Psoas muscle (tissue), 8 donors: ENCODE measurements around the gene CUX1. TPM values are rescaled to one million over a fixed set of nuclear protein-coding genes. Genes with fewer than 3 reads are reported as not detected.

ENCODE experiments used
- ATAC-seq, 4 donors: fragments of 200-7000 bp; cut with Tn5 transposase; one replicate each; pipeline ENCODE4 v1.9.1; 2020; ENCODE audit warnings: moderate library complexity in 3 of 4, mild to moderate bottlenecking in 2 of 4
- DNase-seq, 2 donors: peaks; one replicate each; pipeline ENCODE4 v3.0.0-alpha.2; 2020
- H3K27ac ChIP-seq: fragments of 200-600 bp; one replicate; pipeline ENCODE4 v1.8.0; 2022
- H3K27me3 ChIP-seq, 3 donors: fragments of 200-600 bp in 1 of 3; one replicate each; pipeline versions ENCODE4 v1.6.1 to v1.8.0; 2013 to 2022; ENCODE audit warnings: low read length in 2 of 3, mild to moderate bottlenecking in 2 of 3, moderate library complexity in 1 of 3; ENCODE audit not compliant: insufficient read depth in 3 of 3
- H3K36me3 ChIP-seq, 2 donors: fragments of 200-600 bp in 1 of 2; one replicate each; pipeline versions ENCODE4 v1.6.1 to v1.8.0; 2013 to 2022; ENCODE audit warnings: low read depth in 1 of 2, mild to moderate bottlenecking in 1 of 2, moderate library complexity in 1 of 2; ENCODE audit not compliant: insufficient read depth in 1 of 2
- H3K4me1 ChIP-seq: fragments of 200-600 bp; one replicate; pipeline ENCODE4 v1.8.0; 2022
- H3K4me3 ChIP-seq: fragments of 200-600 bp; one replicate; pipeline ENCODE4 v1.8.0; 2022; ENCODE audit warnings: mild to moderate bottlenecking
- H3K9me3 ChIP-seq: fragments of 200-600 bp; one replicate; pipeline ENCODE4 v1.8.0; 2022
- WGBS, 3 donors: extraction: QIAGEN DNeasy Blood & Tissue Kit; methylation state at CpG; one replicate each; pipeline versions ENCODE4 v1.1.6 to v1.1.7; 2013; 5-methylcytosine and 5-hydroxymethylcytosine counted together
- intact Hi-C, 2 donors: fragments of 100-400 bp; cut with DNase I; formaldehyde crosslinking; loops; one replicate each; pipeline versions ENCODE4 v1.11.0 to v1.14.2; 2022
- polyA plus RNA-seq, 3 donors: library from polyadenylated mRNA; stranded (reverse); fragments of 200-250 nt; gene quantifications; one replicate each; pipeline ENCODE4 v1.2.3, GENCODE V29; 2013
- total RNA-seq, 4 donors: library from RNA; stranded (reverse); fragmentation: NEBNext Ultra II Directional in 2 of 4; extraction: Animal tissue kit (Norgen Biotek cat#: 25700) in 2 of 4; gene quantifications; one replicate each; pipeline versions ENCODE4 v1.2.1 to v1.2.4, GENCODE V29; 2021 to 2023
- TF ChIP-seq, protein P1 (sequence below): fragments of 200-600 bp; IDR thresholded peaks from one replicate; pipeline ENCODE4 v1.8.0; 2022; ENCODE audit warnings: antibody characterized with exemption
- donor health status: healthy with polysubstance abuse.
- donor health status: DM: no; HTN: no; CAD: no; lungs with moderate emphysema.
- donor health status: Bipolar disorder and iron deficiency.
- donor health status: healthy.
- donor health status: DM: yes; HTN: yes; CAD: no.
- donor health status: DM: no; HTN: no; CAD: no.
- donor health status: DM: no; HTN: no; CAD: no.
- donor health status: DM: yes; HTN: yes; CAD: no.

The CUX1 gene
- total and polyA plus RNA-seq, 7 donors: 12.5 to 95.6 (median 72.4) TPM

DNA sequence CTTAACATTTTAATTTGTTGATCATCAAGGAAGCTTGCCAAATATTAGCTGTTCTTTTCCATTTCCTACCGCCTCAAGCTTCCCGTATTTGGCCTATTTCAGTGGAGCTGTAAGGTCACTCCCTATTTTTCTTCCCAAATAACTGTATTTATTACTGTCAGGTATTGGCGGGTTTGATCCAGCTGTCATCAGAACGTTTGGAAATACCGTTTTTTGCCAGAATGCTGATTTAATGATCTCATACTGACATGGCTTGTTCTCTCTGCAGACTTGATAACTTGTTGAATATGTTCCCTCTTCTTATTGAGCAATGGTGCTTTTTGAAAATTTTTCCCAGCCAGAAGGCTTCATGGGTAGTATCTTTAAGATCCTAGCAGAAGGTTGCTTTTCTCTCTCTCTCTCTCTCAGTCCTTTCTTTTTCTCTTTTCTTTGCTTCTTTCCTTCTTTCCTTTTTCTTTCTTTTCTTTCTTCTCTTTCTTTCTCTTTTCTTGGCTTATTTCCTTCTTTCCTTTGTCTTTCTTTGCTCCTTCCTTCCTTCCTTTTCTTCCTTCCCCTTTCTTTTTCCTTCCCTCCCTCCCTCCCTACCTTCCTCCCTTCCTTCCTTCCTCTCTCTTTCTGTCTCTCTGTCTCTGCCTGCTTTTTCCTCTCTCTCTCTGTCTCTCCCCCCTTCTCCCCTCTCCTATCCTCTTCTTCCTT, 42.1 kb downstream of the CUX1 start:
- TF ChIP-seq, protein P1, sequence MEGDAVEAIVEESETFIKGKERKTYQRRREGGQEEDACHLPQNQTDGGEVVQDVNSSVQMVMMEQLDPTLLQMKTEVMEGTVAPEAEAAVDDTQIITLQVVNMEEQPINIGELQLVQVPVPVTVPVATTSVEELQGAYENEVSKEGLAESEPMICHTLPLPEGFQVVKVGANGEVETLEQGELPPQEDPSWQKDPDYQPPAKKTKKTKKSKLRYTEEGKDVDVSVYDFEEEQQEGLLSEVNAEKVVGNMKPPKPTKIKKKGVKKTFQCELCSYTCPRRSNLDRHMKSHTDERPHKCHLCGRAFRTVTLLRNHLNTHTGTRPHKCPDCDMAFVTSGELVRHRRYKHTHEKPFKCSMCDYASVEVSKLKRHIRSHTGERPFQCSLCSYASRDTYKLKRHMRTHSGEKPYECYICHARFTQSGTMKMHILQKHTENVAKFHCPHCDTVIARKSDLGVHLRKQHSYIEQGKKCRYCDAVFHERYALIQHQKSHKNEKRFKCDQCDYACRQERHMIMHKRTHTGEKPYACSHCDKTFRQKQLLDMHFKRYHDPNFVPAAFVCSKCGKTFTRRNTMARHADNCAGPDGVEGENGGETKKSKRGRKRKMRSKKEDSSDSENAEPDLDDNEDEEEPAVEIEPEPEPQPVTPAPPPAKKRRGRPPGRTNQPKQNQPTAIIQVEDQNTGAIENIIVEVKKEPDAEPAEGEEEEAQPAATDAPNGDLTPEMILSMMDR: no peak
- no peaks in the 10 kb centered on the region for H3K9me3 ChIP-seq
- peaks cover 76% of the 10 kb centered on the region for H3K4me1 ChIP-seq
- DNase-seq (no peak), ATAC-seq (no peak)
- WGBS, 3 donors: 31 to 41% (median 39%) methylated on average over 5 of the region's 5 CpGs
- H3K4me3 ChIP-seq: peak overlapping the region; percentile 11
- no peaks in the 10 kb centered on the region for H3K27me3 ChIP-seq
- H3K36me3 ChIP-seq: no peaks in the 10 kb centered on the region
- intact Hi-C loops: loop anchor here (2.0 to 5.0 kb wide), 2 partner anchors 21 to 42 kb away; partner anchors contain the start of gene CUX1 (in 1 of the 2)
- H3K27ac ChIP-seq: peak overlapping the region; percentile 79

DNA sequence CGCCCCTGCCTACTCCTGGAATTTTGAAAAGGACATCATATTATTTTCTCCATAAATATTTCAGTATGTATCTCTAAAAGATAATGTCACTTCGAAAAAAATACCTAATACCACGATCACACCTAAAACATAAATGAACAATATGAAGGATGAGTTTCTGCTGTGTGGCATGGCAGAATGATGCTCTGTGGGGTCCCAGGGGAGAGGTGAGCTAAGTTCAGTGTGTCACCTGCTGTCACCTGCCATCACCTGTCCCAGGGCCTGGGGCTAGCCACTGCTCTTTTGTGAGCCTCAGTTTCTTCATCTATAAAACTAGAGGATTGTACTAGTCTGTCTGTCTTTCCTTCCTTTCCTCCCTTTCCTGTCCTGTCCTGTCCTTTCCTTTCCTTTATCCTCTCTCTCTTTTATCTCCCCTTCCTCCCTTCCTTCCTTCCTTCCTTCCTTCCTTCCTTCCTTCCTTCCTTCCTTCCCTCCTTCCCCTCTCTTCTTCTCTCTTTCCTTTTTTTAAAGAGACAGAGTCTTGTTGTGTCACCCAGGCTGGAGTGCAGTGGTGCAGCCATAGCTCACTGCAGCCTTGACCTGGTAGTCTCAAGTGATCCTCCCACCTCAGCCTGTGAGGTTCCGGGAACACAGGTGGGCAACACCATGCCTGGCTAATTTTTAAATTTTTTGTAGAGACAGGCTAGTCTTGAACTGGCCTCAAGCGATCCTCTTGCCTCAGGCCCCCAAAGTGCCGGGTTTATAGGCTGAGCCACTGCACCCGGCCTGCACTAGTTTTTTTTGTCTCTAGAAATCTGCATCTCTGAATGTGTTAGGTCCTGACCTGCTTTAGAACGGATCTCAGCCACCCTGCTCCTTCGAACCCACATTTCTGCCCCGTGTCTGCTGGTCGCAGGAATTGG, 43.1 kb downstream of the CUX1 start:
- Histone ChIP-seq H3K9me3 (no peaks in the 10 kb centered on the region), H3K27me3 (no peaks in the 10 kb centered on the region), H3K4me1 (peaks cover 75% of the 10 kb centered on the region), H3K4me3 (peak overlapping the region; percentile 12), H3K36me3 (no peaks in the 10 kb centered on the region), H3K27ac (peak overlapping the region; percentile 84)
- no peak for DNase-seq
- TF ChIP-seq, protein P1: no peak
- ATAC-seq: no peak
- intact Hi-C loops: no loop called here
- 57 to 78% (median 64%) methylated on average over 11 of the region's 11 CpGs for WGBS, 3 donors

DNA sequence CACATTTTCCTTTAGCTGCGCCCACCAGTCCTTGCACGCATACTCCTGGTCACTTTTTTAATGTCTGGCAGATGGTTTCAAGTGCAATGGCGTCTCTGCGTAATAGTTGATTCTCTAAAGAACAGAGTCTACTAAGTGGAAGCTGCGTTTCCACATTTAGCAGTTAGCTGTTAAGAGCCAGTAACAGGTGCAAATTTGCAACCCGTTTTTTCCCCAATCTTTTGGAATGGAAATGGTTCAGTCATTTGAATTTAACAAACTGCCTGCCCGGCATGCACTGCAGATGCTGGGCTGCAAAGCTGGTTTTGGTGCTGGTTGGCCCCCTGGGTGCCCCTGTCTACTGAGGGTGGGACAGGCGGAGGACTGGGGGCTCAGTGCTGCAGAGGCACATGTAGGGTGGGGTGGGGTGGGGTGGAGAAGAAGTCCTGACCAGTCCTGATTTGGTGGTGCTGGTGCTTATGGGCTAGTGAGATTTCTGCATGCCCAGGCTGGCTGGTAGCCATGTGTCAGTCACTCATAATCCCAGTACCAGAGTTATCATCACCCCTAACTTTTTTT, 43.9 kb downstream of the CUX1 start:
- peak overlapping the region; percentile 12 for H3K4me3 ChIP-seq
- TF ChIP-seq, protein P1: no peak
- no peaks in the 10 kb centered on the region for H3K9me3 ChIP-seq
- no peaks in the 10 kb centered on the region for H3K36me3 ChIP-seq
- intact Hi-C loops: no loop called here
- peaks cover 68% of the 10 kb centered on the region for H3K4me1 ChIP-seq
- H3K27me3 ChIP-seq: no peaks in the 10 kb centered on the region
- ATAC-seq (peak in 1 of 4 donors; percentile 4), DNase-seq (no peak)
- H3K27ac ChIP-seq: peak overlapping the region; percentile 84
- WGBS, 3 donors: 35 to 60% (median 42%) methylated on average over 8 of the region's 8 CpGs

DNA sequence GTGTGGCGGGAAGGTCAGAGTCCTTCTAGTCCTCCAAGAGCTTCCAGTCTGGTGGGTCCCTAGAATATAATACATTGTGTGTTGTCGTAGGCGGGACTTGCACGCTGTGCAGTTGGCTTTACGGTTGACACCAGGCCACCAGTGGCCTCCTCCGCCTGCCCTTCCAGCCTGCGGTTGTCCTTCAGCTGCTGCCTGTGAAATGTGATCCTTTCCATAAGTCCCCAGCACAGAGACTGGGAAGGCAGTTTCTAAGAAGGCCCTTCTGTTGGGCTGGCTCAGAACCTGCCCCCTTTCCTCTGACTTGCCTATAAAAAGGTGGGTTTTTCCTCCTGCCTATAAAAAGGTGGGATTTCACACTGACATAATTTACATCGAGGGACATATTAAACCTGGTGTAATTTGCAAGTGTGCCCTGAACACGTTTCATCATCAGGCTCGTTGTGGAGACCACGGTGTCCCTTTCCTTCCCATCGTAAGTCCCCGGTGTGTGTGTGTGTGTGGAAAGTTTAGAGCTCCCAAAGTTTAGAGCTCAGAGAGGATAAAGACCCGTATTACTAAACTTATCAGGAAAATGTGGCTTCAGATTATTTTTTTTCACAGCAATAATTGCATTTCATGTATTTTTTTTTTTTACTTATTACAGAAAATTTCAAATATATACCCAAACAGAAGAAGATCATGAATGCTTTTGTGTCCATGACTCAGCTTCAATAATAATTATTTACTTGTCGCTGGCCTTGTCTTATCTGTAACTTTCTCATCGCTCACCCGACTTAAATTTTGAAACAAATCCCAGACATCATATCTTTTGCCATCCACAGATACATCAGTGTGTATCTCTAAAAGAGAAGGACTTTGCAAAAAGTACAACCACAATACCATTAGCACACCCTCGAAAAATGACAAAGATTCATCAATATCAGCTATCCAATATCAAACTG, 45.1 kb downstream of the CUX1 start:
- 35 to 47% (median 41%) methylated on average over 18 of the region's 18 CpGs for WGBS, 3 donors
- H3K4me3 ChIP-seq: peak overlapping the region; percentile 43
- H3K9me3 ChIP-seq: no peaks in the 10 kb centered on the region
- peak; percentile 81 to 90 (median 86) for ATAC-seq
- H3K36me3 ChIP-seq: no peaks in the 10 kb centered on the region
- TF ChIP-seq, protein P1: no peak
- no peaks in the 10 kb centered on the region for H3K27me3 ChIP-seq
- peaks cover 60% of the 10 kb centered on the region for H3K4me1 ChIP-seq
- intact Hi-C loops: no loop called here
- peak; percentile 49 to 75 for DNase-seq
- H3K27ac ChIP-seq: peak overlapping the region; percentile 84
